Uterus (tissue), 2 donors: Measurements from ENCODE around the gene MAPRE3.

Experiments
- CTCF ChIP-seq, 4 experiments: fragments of 200-600 bp in 2 of 4; fragments of 450-650 bp in 2 of 4; sonication (generic) in 2 of 4; IDR thresholded peaks; one replicate each; pipeline ENCODE4 v1.5.1; 2016 to 2019; ENCODE audit warnings: antibody characterized with exemption in 4 of 4, mild to moderate bottlenecking in 2 of 4, moderate library complexity in 1 of 4
- POLR2A ChIP-seq, 2 donors: fragments of 450-650 bp; IDR thresholded peaks; one replicate each; pipeline ENCODE4 v1.6.1; 2016; ENCODE audit warnings: antibody characterized with exemption in 2 of 2, mild to moderate bottlenecking in 1 of 2, moderate library complexity in 1 of 2

- TF ChIP-seq CTCF (IDR thresholded peaks at IDR 0.05): no peak
- TF ChIP-seq POLR2A (IDR thresholded peaks at IDR 0.05): no peak
These were observed 82.9 kb downstream of the MAPRE3 start for GRCh38 chr2:27053321-27053720.
